NAMALWA (cell line): Measurements from ENCODE around the gene PELI2.

Experiments used
- DNase-seq: peaks from one replicate; pipeline ENCODE4 v3.0.0-alpha.2; 2015; ENCODE audit warnings: low spot score

PELI2 gene

DNA sequence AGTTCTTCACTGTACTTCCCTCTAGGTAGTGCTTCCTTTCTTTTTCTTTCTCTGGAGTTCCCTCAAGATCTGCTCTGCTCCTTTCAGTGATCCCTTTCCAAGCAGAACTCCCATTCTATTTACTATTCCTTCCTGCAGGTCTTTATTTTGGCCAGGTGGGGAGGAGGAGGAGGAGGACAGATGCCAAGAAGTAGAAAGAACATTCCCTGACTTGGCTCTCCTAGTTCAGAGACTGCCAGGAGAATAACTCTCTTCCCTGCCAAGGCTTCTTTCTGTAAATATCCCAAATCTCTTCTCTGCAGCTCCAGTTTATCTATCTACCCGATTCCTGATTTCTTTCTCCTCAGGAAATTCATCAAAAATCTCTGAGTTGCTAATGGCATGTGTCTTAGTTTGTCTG lies 231.7 kb downstream of the PELI2 start:
- DNase-seq: no peak
